Lung (tissue), 12 donors: ENCODE results near the gene TSPAN5. TPM values are rescaled to one million over a fixed set of nuclear protein-coding genes. Genes with fewer than 3 reads are reported as not detected.

Source experiments
- ATAC-seq: fragments of 200-7000 bp; cut with Tn5 transposase; one replicate; pipeline ENCODE4 v1.9.1; 2020; ENCODE audit warnings: moderate number of reproducible peaks; ENCODE audit not compliant: insufficient read depth, low FRiP score
- DNase-seq, 3 donors: peaks; one replicate each; pipeline ENCODE4 v3.0.0-alpha.2; 2013 to 2017
- H3K27ac ChIP-seq, 2 donors: one replicate each; pipeline ENCODE4 v1.5.1; 2013; ENCODE audit warnings: mild to moderate bottlenecking in 2 of 2, moderate library complexity in 2 of 2, control low read depth in 1 of 2, inconsistent platforms in 1 of 2, low read depth in 1 of 2, low read length in 1 of 2
- H3K27me3 ChIP-seq, 3 donors: one replicate each; pipeline ENCODE4 v1.5.1; 2013; ENCODE audit warnings: low read length in 2 of 3; ENCODE audit not compliant: control insufficient read depth in 3 of 3, insufficient read depth in 3 of 3
- H3K36me3 ChIP-seq, 4 donors: one replicate each; pipeline ENCODE4 v1.5.1; 2013; ENCODE audit warnings: low read length in 4 of 4, mild to moderate bottlenecking in 1 of 4, moderate library complexity in 1 of 4; ENCODE audit not compliant: control insufficient read depth in 4 of 4, insufficient read depth in 4 of 4
- H3K4me1 ChIP-seq, 5 donors: one replicate each; pipeline ENCODE4 v1.5.1; 2013; ENCODE audit warnings: low read length in 5 of 5, mild to moderate bottlenecking in 2 of 5, moderate library complexity in 1 of 5; ENCODE audit not compliant: control insufficient read depth in 5 of 5, insufficient read depth in 5 of 5
- H3K4me3 ChIP-seq: one replicate; pipeline ENCODE4 v1.5.1; 2013; ENCODE audit warnings: mild to moderate bottlenecking, control low read depth, moderate library complexity
- H3K9ac ChIP-seq, 2 donors: one replicate each; pipeline ENCODE4 v1.5.1; 2013; ENCODE audit warnings: low read length in 2 of 2, control low read depth in 1 of 2; ENCODE audit not compliant: insufficient read depth in 1 of 2
- H3K9me3 ChIP-seq, 4 donors: one replicate each; pipeline ENCODE4 v1.5.1; 2013; ENCODE audit warnings: low read length in 3 of 4, mild to moderate bottlenecking in 1 of 4, moderate library complexity in 1 of 4; ENCODE audit not compliant: control insufficient read depth in 4 of 4, insufficient read depth in 3 of 4
- CTCF ChIP-seq: IDR thresholded peaks from 2 replicates; pipeline ENCODE4 v1.5.1; 2012; ENCODE audit warnings: mild to moderate bottlenecking; ENCODE audit errors: control extremely low read depth, extremely low read depth
- WGBS, 2 donors: extraction: QIAGEN DNeasy Blood & Tissue Kit; methylation state at CpG; one replicate each; pipeline ENCODE4 v1.1.7; 2013; 5-methylcytosine and 5-hydroxymethylcytosine counted together
- polyA plus RNA-seq, 2 donors: library from polyadenylated mRNA; stranded (reverse); fragments of 200-250 nt; gene quantifications; one replicate each; pipeline ENCODE4 v1.2.1, GENCODE V29; 2013
- total RNA-seq, 2 donors: library from RNA; depleted of rRNA in 1 of 2; stranded (reverse); fragments of >200 nt in 1 of 2; gene quantifications; one replicate each; pipeline ENCODE4 v1.2.1, GENCODE V29; 2014 to 2021
- donor health status: control.
- donor health status: control.
- donor health status: Bipolar disorder and iron deficiency.
- donor health status: healthy.
- donor health status: DM: yes; HTN: yes; CAD: no.

Gene TSPAN5
- total and polyA plus RNA-seq, 4 donors: 1.8 to 24.5 (median 6.3) TPM

- ATAC-seq (no peak), DNase-seq (no peak)
- 98 to 100% methylated on average over 1 of the region's 1 CpG for WGBS, 2 donors
- H3K4me1 ChIP-seq: no peaks in the 10 kb centered on the region
- H3K36me3 ChIP-seq: no peaks in the 10 kb centered on the region
- H3K4me3 ChIP-seq: no peak overlapping the region
- H3K27ac ChIP-seq: no peak overlapping the region
- no peaks in the 10 kb centered on the region for H3K9me3 ChIP-seq
- no peak overlapping the region for H3K9ac ChIP-seq
- TF ChIP-seq CTCF: no peak
- H3K27me3 ChIP-seq: no peaks in the 10 kb centered on the region
Observed at GRCh38 chr4:98502624-98503023, 155.8 kb downstream of the TSPAN5 start.

- DNase-seq (no peak), ATAC-seq (no peak)
- H3K9me3 ChIP-seq: no peaks in the 10 kb centered on the region
- H3K36me3 ChIP-seq: no peaks in the 10 kb centered on the region
- no peak overlapping the region for H3K4me3 ChIP-seq
- no peak overlapping the region for H3K27ac ChIP-seq
- H3K9ac ChIP-seq: no peak overlapping the region
- H3K4me1 ChIP-seq: no peaks in the 10 kb centered on the region
- no peak for TF ChIP-seq CTCF
- H3K27me3 ChIP-seq: no peaks in the 10 kb centered on the region
- WGBS, 2 donors: 74 to 97% methylated on average over 2 of the region's 2 CpGs
Observed at GRCh38 chr4:98502031-98502430, 156.4 kb downstream of the TSPAN5 start.

- ATAC-seq: no peak
- Histone ChIP-seq H3K36me3 (no peaks in the 10 kb centered on the region), H3K9me3 (no peaks in the 10 kb centered on the region), H3K4me3 (no peak overlapping the region), H3K4me1 (peaks cover 0 to 1% (median 0%) of the 10 kb centered on the region in 5 donors), H3K9ac (no peak overlapping the region), H3K27ac (no peak overlapping the region), H3K27me3 (no peaks in the 10 kb centered on the region)
- no peak for DNase-seq
- no peak for TF ChIP-seq CTCF
- WGBS, 2 donors: 84 to 90% methylated on average over 3 of the region's 3 CpGs
Observed at GRCh38 chr4:98501383-98501782, 157.0 kb downstream of the TSPAN5 start.

- Histone ChIP-seq H3K4me1 (peaks cover 0 to 11% (median 0%) of the 10 kb centered on the region in 5 donors), H3K36me3 (no peaks in the 10 kb centered on the region), H3K4me3 (no peak overlapping the region), H3K9me3 (no peaks in the 10 kb centered on the region), H3K27me3 (no peaks in the 10 kb centered on the region), H3K27ac (no peak overlapping the region), H3K9ac (no peak overlapping the region)
- no peak for DNase-seq
- 91 to 95% methylated on average over 6 of the region's 6 CpGs for WGBS, 2 donors
- no peak for ATAC-seq
- TF ChIP-seq CTCF: no peak
Observed at GRCh38 chr4:98498774-98499173, 159.6 kb downstream of the TSPAN5 start.
